Fibroblast of lung (primary cell): ENCODE data around the gene ABCB11.

Source experiments
- EZH2 ChIP-seq: IDR thresholded peaks from 2 replicates; pipeline ENCODE4 v1.5.1; 2012; ENCODE audit warnings: low read length, control low read depth, mild to moderate bottlenecking; ENCODE audit errors: missing control alignments
- TF ChIP-seq, protein P1 (sequence below), 2 donors: IDR thresholded peaks in 1 of 2; conservative IDR thresholded peaks in 1 of 2; 1 replicate in 1 of 2; 2 replicates in 1 of 2; pipeline ENCODE4 v1.5.1; 2011 to 2012; ENCODE audit warnings: low read length in 2 of 2, control low read depth in 1 of 2, inconsistent platforms in 1 of 2, low read depth in 1 of 2, mild to moderate bottlenecking in 1 of 2

DNA sequence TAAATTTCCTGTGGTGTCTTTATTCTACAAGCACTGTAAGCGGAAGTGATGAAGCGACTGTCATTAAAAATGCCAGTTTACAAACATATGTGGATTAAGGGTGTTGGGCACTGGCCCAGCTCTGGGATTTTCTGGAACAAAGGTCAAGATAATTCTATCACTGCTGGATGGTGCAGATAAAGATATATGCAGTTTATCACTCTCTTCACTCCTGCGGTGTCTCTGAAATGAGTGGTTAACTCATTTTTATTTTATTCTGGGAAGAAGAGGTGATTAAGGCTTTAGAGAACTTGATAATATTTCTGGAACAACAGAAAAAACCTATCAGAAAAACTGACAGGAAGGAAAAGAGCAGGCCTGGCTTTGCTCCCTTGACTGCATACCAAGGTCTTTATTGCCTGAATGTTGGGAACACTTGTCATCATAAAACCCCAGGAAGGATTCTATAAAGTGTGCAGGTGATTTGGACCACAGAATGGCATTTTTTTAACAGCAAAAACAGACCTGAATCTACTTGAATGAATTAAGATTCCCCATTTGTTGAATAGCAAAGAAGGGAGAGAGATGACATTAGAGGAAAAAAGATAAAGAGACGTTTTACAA is 32.4 kb downstream of the ABCB11 start:
- TF ChIP-seq EZH2 = no peak
- TF ChIP-seq, protein P1, sequence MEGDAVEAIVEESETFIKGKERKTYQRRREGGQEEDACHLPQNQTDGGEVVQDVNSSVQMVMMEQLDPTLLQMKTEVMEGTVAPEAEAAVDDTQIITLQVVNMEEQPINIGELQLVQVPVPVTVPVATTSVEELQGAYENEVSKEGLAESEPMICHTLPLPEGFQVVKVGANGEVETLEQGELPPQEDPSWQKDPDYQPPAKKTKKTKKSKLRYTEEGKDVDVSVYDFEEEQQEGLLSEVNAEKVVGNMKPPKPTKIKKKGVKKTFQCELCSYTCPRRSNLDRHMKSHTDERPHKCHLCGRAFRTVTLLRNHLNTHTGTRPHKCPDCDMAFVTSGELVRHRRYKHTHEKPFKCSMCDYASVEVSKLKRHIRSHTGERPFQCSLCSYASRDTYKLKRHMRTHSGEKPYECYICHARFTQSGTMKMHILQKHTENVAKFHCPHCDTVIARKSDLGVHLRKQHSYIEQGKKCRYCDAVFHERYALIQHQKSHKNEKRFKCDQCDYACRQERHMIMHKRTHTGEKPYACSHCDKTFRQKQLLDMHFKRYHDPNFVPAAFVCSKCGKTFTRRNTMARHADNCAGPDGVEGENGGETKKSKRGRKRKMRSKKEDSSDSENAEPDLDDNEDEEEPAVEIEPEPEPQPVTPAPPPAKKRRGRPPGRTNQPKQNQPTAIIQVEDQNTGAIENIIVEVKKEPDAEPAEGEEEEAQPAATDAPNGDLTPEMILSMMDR (conservative IDR thresholded peaks at IDR 0.05 in 1 of 2, IDR thresholded peaks at IDR 0.05 in 1 of 2; ENCODE audit: low read depth in 1 of 2, low read length in 2 of 2) = no peak
